ENCODE measurements around the gene C1QTNF1.

- no peak for TF ChIP-seq YY1 (IDR thresholded peaks at IDR 0.05; ENCODE audit: insufficient read depth, insufficient read length)
- no peak for TF ChIP-seq SUZ12 (IDR thresholded peaks at IDR 0.05; ENCODE audit: extremely low read depth, insufficient read depth, insufficient read length)
- TF ChIP-seq ZNF274 (IDR thresholded peaks at IDR 0.05; ENCODE audit: low read depth, low read length), result no peak
These were observed 14.3 kb upstream of the C1QTNF1 start, which contains the start of gene CANT1 for GRCh38 chr17:79009397-79010303.

All from NT2/D1 (cell line).